Esophagus squamous epithelium (tissue), 5 donors: Measurements from ENCODE around the gene MXD1. TPM values are rescaled to one million over a fixed set of nuclear protein-coding genes. Genes with fewer than 3 reads are reported as not detected.

ENCODE experiments used
- DNase-seq: peaks from one replicate; lab custom pipeline; 2025; lab: John Stamatoyannopoulos, UW
- H3K27ac ChIP-seq, 4 donors: fragments of 200-600 bp; sonication (generic); one replicate each; pipeline ENCODE4 v1.5.1; 2016 to 2019; ENCODE audit warnings: mild to moderate bottlenecking in 1 of 4
- H3K27me3 ChIP-seq, 4 donors: fragments of 200-600 bp; sonication (generic); 1 replicate in 3 of 4; 2 replicates in 1 of 4; pipeline versions ENCODE4 v1.5.1 to v1.6.0; 2017 to 2021; ENCODE audit warnings: antibody characterized with exemption in 1 of 4
- H3K36me3 ChIP-seq, 3 donors: fragments of 200-600 bp; sonication (generic); one replicate each; pipeline ENCODE4 v1.5.1; 2016 to 2019
- H3K4me1 ChIP-seq, 3 donors: fragments of 200-600 bp; sonication (generic); one replicate each; pipeline ENCODE4 v1.5.1; 2017 to 2019
- H3K4me3 ChIP-seq, 4 donors: fragments of 200-600 bp; sonication (generic); 1 replicate in 3 of 4; 2 replicates in 1 of 4; pipeline ENCODE4 v1.5.1; 2016 to 2019; ENCODE audit warnings: mild to moderate bottlenecking in 2 of 4, moderate library complexity in 1 of 4
- H3K9me3 ChIP-seq, 3 donors: fragments of 200-600 bp; sonication (generic); one replicate each; pipeline ENCODE4 v1.5.1; 2016 to 2019
- CTCF ChIP-seq, 6 experiments: fragments of 450-650 bp in 4 of 6; fragments of 200-600 bp in 2 of 6; sonication (generic) in 2 of 6; IDR thresholded peaks; one replicate each; pipeline ENCODE4 v1.5.1; 2016 to 2019; ENCODE audit warnings: antibody characterized with exemption in 6 of 6, mild to moderate bottlenecking in 4 of 6, moderate library complexity in 4 of 6
- POLR2A ChIP-seq, 4 donors: fragments of 450-650 bp; IDR thresholded peaks; one replicate each; pipeline ENCODE4 v1.6.1; 2017; ENCODE audit warnings: antibody characterized with exemption in 4 of 4, mild to moderate bottlenecking in 4 of 4, moderate library complexity in 3 of 4
- WGBS, 2 donors: methylation state at CpG; one replicate each; pipeline ENCODE4 v1.1.5; 2018; 5-methylcytosine and 5-hydroxymethylcytosine counted together
- intact Hi-C: fragments of 100-400 bp; cut with DNase I; formaldehyde crosslinking; loops from one replicate; pipeline ENCODE4 v1.15.0; 2022
- total RNA-seq, 4 donors: library from RNA; depleted of rRNA; stranded (reverse); fragments of >200 nt; gene quantifications; one replicate each; pipeline ENCODE4 v1.1.0, GENCODE V29; 2016
- donor health status: DM: yes; HTN: yes; CAD: no.

Gene MXD1
- total RNA-seq, 4 donors from 2014 or later = 38.5 to 121 (median 83.2) TPM

- peaks cover 7 to 36% (median 17%) of the 10 kb centered on the region in 3 donors for H3K4me1 ChIP-seq
- no peak overlapping the region for H3K27ac ChIP-seq
- DNase-seq = no peak
- intact Hi-C loops = no loop called here
- no peak overlapping the region for H3K4me3 ChIP-seq
- no peaks in the 10 kb centered on the region for H3K9me3 ChIP-seq
- WGBS, 2 donors = 84 to 88% methylated on average over 5 to 8 of the region's 9 CpGs
- no peak for TF ChIP-seq POLR2A (IDR thresholded peaks at IDR 0.05)
- TF ChIP-seq CTCF (IDR thresholded peaks at IDR 0.05) = no peak
- H3K36me3 ChIP-seq = peaks cover 0 to 51% (median 0%) of the 10 kb centered on the region in 3 donors
- peaks cover 0 to 7% (median 0%) of the 10 kb centered on the region in 4 donors for H3K27me3 ChIP-seq
Observed at GRCh38 chr2:69943843-69944525, 29.1 kb downstream of the MXD1 start.

GRCh38 chr2:69944756-69945155 lies 29.8 kb downstream of the MXD1 start:
- 93 to 94% methylated on average over 5 to 7 of the region's 7 CpGs for WGBS, 2 donors
- peak overlapping the region in 3 of 4 donors; percentile 23 to 77 (median 53) for H3K27ac ChIP-seq
- intact Hi-C loops = no loop called here

GRCh38 chr2:69945441-69945840 lies 30.5 kb downstream of the MXD1 start:
- Histone ChIP-seq H3K27ac (peak overlapping the region; percentile 49 to 77 (median 62)), H3K4me1 (peaks cover 7 to 36% (median 17%) of the 10 kb centered on the region in 3 donors), H3K4me3 (no peak overlapping the region), H3K36me3 (peaks cover 0 to 36% (median 0%) of the 10 kb centered on the region in 3 donors), H3K27me3 (peaks cover 0 to 7% (median 0%) of the 10 kb centered on the region in 4 donors), H3K9me3 (no peaks in the 10 kb centered on the region)
- DNase-seq = no peak
- intact Hi-C loops = no loop called here
- WGBS, 2 donors = 46 to 49% methylated on average over 6 to 8 of the region's 8 CpGs
- TF ChIP-seq CTCF (IDR thresholded peaks at IDR 0.05) (peak in 1 of 6 experiments; percentile 4), POLR2A (IDR thresholded peaks at IDR 0.05) (no peak)

More at GRCh38 chr2:69944756-69945155, 29.8 kb downstream of the MXD1 start:
- TF ChIP-seq POLR2A (IDR thresholded peaks at IDR 0.05) (no peak), CTCF (IDR thresholded peaks at IDR 0.05) (no peak)
- peaks cover 0 to 43% (median 0%) of the 10 kb centered on the region in 3 donors for H3K36me3 ChIP-seq
- DNase-seq = no peak
- no peaks in the 10 kb centered on the region for H3K9me3 ChIP-seq
- no peak overlapping the region for H3K4me3 ChIP-seq
- peaks cover 7 to 36% (median 17%) of the 10 kb centered on the region in 3 donors for H3K4me1 ChIP-seq
- H3K27me3 ChIP-seq = peaks cover 0 to 7% (median 0%) of the 10 kb centered on the region in 4 donors

- 79 to 85% methylated on average over 7 to 8 of the region's 8 CpGs for WGBS, 2 donors
- Histone ChIP-seq H3K4me3 (no peak overlapping the region), H3K36me3 (peaks cover 0 to 31% (median 0%) of the 10 kb centered on the region in 3 donors), H3K4me1 (peaks cover 7 to 36% (median 17%) of the 10 kb centered on the region in 3 donors), H3K27me3 (peaks cover 0 to 7% (median 0%) of the 10 kb centered on the region in 4 donors), H3K9me3 (no peaks in the 10 kb centered on the region), H3K27ac (peak overlapping the region; percentile 49 to 77 (median 62))
- no peak for DNase-seq
- TF ChIP-seq POLR2A (IDR thresholded peaks at IDR 0.05) = no peak
- no peak for TF ChIP-seq CTCF (IDR thresholded peaks at IDR 0.05)
- intact Hi-C loops = no loop called here
Observed at GRCh38 chr2:69945941-69946340, 31.0 kb downstream of the MXD1 start.
